Measurements from ENCODE around the gene GRM5.

Gene GRM5

GRCh38 chr11:88790182-88790581 is 275.6 kb downstream of the GRM5 start:
- Histone ChIP-seq H3K9me3 (replicated peaks in 1 of 2; ENCODE audit: control insufficient read depth in 2 of 2, insufficient read depth in 1 of 2, low read depth in 1 of 2, low read length in 2 of 2) (no peaks in the 10 kb centered on the region), H2BK120ac (ENCODE audit: low read depth, low read length) (no peak overlapping the region), H4K91ac (ENCODE audit: low read depth, low read length, poor library complexity) (no peak overlapping the region), H4K8ac (ENCODE audit: low read depth, low read length) (no peak overlapping the region), H3K23ac (ENCODE audit: low read depth, low read length, poor library complexity) (no peak overlapping the region), H3K27ac (replicated peaks; ENCODE audit: low read length) (no peak overlapping the region), H3K4me2 (ENCODE audit: insufficient read depth, low read length, poor library complexity, severe bottlenecking) (no peak overlapping the region), H2AFZ (ENCODE audit: low read length) (no peak overlapping the region), H2BK12ac (ENCODE audit: low read length) (no peak overlapping the region), H2BK5ac (ENCODE audit: low read length) (no peak overlapping the region), H2AK5ac (ENCODE audit: low read depth, low read length) (no peak overlapping the region), H3K27me3 (ENCODE audit: control insufficient read depth in 3 of 3, insufficient read depth in 3 of 3, low read depth in 1 of 3, low read length in 3 of 3) (no peaks in the 10 kb centered on the region), H3K14ac (ENCODE audit: low read length) (no peak overlapping the region), H3K4me3 (ENCODE audit: low read length in 2 of 2) (no peak overlapping the region), H3K9ac (ENCODE audit: low read depth, low read length, poor library complexity) (no peak overlapping the region), H3K4me1 (ENCODE audit: control insufficient read depth in 2 of 2, insufficient read depth in 1 of 2, low read depth in 1 of 2, low read length in 2 of 2) (peaks cover 0 to 4% of the 10 kb centered on the region in 2 donors), H3K18ac (ENCODE audit: low read length) (no peak overlapping the region), H3K36me3 (replicated peaks in 1 of 2; ENCODE audit: control insufficient read depth in 2 of 2, insufficient read depth in 2 of 2, low read length in 2 of 2) (no peaks in the 10 kb centered on the region), H3K79me1 (ENCODE audit: low read depth, low read length) (no peaks in the 10 kb centered on the region), H2BK15ac (ENCODE audit: low read length) (no peak overlapping the region), H3K4ac (ENCODE audit: low read length) (no peak overlapping the region)
- DNase-seq (ENCODE audit: low spot score) = no peak

GRCh38 chr11:88779577-88779976 is 286.2 kb downstream of the GRM5 start:
- H3K4me2 ChIP-seq (ENCODE audit: insufficient read depth, low read length, poor library complexity, severe bottlenecking) = no peak overlapping the region
- H3K18ac ChIP-seq (ENCODE audit: low read length) = no peak overlapping the region
- H3K9me3 ChIP-seq (replicated peaks in 1 of 2; ENCODE audit: control insufficient read depth in 2 of 2, insufficient read depth in 1 of 2, low read depth in 1 of 2, low read length in 2 of 2) = no peaks in the 10 kb centered on the region
- H4K91ac ChIP-seq (ENCODE audit: low read depth, low read length, poor library complexity) = no peak overlapping the region
- no peak overlapping the region for H4K8ac ChIP-seq (ENCODE audit: low read depth, low read length)
- no peak overlapping the region for H2BK120ac ChIP-seq (ENCODE audit: low read depth, low read length)
- peaks cover 0 to 1% of the 10 kb centered on the region in 2 donors for H3K4me1 ChIP-seq (ENCODE audit: control insufficient read depth in 2 of 2, insufficient read depth in 1 of 2, low read depth in 1 of 2, low read length in 2 of 2)
- no peaks in the 10 kb centered on the region for H3K36me3 ChIP-seq (replicated peaks in 1 of 2; ENCODE audit: control insufficient read depth in 2 of 2, insufficient read depth in 2 of 2, low read length in 2 of 2)
- no peaks in the 10 kb centered on the region for H3K27me3 ChIP-seq (ENCODE audit: control insufficient read depth in 3 of 3, insufficient read depth in 3 of 3, low read depth in 1 of 3, low read length in 3 of 3)
- H3K27ac ChIP-seq (replicated peaks; ENCODE audit: low read length) = no peak overlapping the region
- H2BK15ac ChIP-seq (ENCODE audit: low read length) = no peak overlapping the region
- WGBS, 2 donors (ENCODE audit: extremely low coverage in 2 of 2, insufficient read length in 2 of 2, insufficient replicate concordance in 1 of 2) = no CpG with 5 or more reads among the region's 4 CpGs
- no peak for DNase-seq (ENCODE audit: low spot score)
- no peak overlapping the region for H3K4me3 ChIP-seq (ENCODE audit: low read length in 2 of 2)
- no peak overlapping the region for H2BK5ac ChIP-seq (ENCODE audit: low read length)
- H3K79me1 ChIP-seq (ENCODE audit: low read depth, low read length) = no peaks in the 10 kb centered on the region
- no peak overlapping the region for H2AFZ ChIP-seq (ENCODE audit: low read length)
- no peak overlapping the region for H3K4ac ChIP-seq (ENCODE audit: low read length)
- H2AK5ac ChIP-seq (ENCODE audit: low read depth, low read length) = no peak overlapping the region
- no peak overlapping the region for H2BK12ac ChIP-seq (ENCODE audit: low read length)
- H3K23ac ChIP-seq (ENCODE audit: low read depth, low read length, poor library complexity) = no peak overlapping the region
- no peak overlapping the region for H3K9ac ChIP-seq (ENCODE audit: low read depth, low read length, poor library complexity)
- no peak overlapping the region for H3K14ac ChIP-seq (ENCODE audit: low read length)

GRCh38 chr11:88770475-88771079 is 295.2 kb downstream of the GRM5 start:
- Histone ChIP-seq H3K18ac (ENCODE audit: low read length) (no peak overlapping the region), H3K4ac (ENCODE audit: low read length) (no peak overlapping the region), H3K14ac (ENCODE audit: low read length) (no peak overlapping the region), H4K91ac (ENCODE audit: low read depth, low read length, poor library complexity) (no peak overlapping the region), H3K23ac (ENCODE audit: low read depth, low read length, poor library complexity) (no peak overlapping the region), H4K8ac (ENCODE audit: low read depth, low read length) (no peak overlapping the region), H2BK120ac (ENCODE audit: low read depth, low read length) (no peak overlapping the region), H2AFZ (ENCODE audit: low read length) (no peak overlapping the region), H2AK5ac (ENCODE audit: low read depth, low read length) (no peak overlapping the region), H3K36me3 (replicated peaks in 1 of 2; ENCODE audit: control insufficient read depth in 2 of 2, insufficient read depth in 2 of 2, low read length in 2 of 2) (no peaks in the 10 kb centered on the region), H3K4me3 (ENCODE audit: low read length in 2 of 2) (no peak overlapping the region), H2BK15ac (ENCODE audit: low read length) (no peak overlapping the region), H3K9me3 (replicated peaks in 1 of 2; ENCODE audit: control insufficient read depth in 2 of 2, insufficient read depth in 1 of 2, low read depth in 1 of 2, low read length in 2 of 2) (no peaks in the 10 kb centered on the region), H3K79me1 (ENCODE audit: low read depth, low read length) (no peaks in the 10 kb centered on the region), H3K4me1 (ENCODE audit: control insufficient read depth in 2 of 2, insufficient read depth in 1 of 2, low read depth in 1 of 2, low read length in 2 of 2) (no peaks in the 10 kb centered on the region), H2BK5ac (ENCODE audit: low read length) (no peak overlapping the region), H3K27ac (replicated peaks; ENCODE audit: low read length) (no peak overlapping the region), H2BK12ac (ENCODE audit: low read length) (no peak overlapping the region), H3K27me3 (ENCODE audit: control insufficient read depth in 3 of 3, insufficient read depth in 3 of 3, low read depth in 1 of 3, low read length in 3 of 3) (no peaks in the 10 kb centered on the region), H3K9ac (ENCODE audit: low read depth, low read length, poor library complexity) (no peak overlapping the region), H3K4me2 (ENCODE audit: insufficient read depth, low read length, poor library complexity, severe bottlenecking) (no peak overlapping the region)
- no peak for DNase-seq (ENCODE audit: low spot score)
- WGBS, 2 donors (ENCODE audit: extremely low coverage in 2 of 2, insufficient read length in 2 of 2, insufficient replicate concordance in 1 of 2) = no CpG with 5 or more reads among the region's 3 CpGs

- H3K4me1 ChIP-seq (ENCODE audit: control insufficient read depth in 2 of 2, insufficient read depth in 1 of 2, low read depth in 1 of 2, low read length in 2 of 2) = peaks cover 0 to 2% of the 10 kb centered on the region in 2 donors
- H2BK12ac ChIP-seq (ENCODE audit: low read length) = no peak overlapping the region
- no CpG with 5 or more reads among the region's 4 CpGs for WGBS, 2 donors (ENCODE audit: extremely low coverage in 2 of 2, insufficient read length in 2 of 2, insufficient replicate concordance in 1 of 2)
- H4K91ac ChIP-seq (ENCODE audit: low read depth, low read length, poor library complexity) = no peak overlapping the region
- no peak overlapping the region for H3K4me2 ChIP-seq (ENCODE audit: insufficient read depth, low read length, poor library complexity, severe bottlenecking)
- no peak overlapping the region for H3K18ac ChIP-seq (ENCODE audit: low read length)
- no peak overlapping the region for H2BK120ac ChIP-seq (ENCODE audit: low read depth, low read length)
- H3K79me1 ChIP-seq (ENCODE audit: low read depth, low read length) = no peaks in the 10 kb centered on the region
- no peak overlapping the region for H3K14ac ChIP-seq (ENCODE audit: low read length)
- no peak overlapping the region for H4K8ac ChIP-seq (ENCODE audit: low read depth, low read length)
- no peak overlapping the region for H3K9ac ChIP-seq (ENCODE audit: low read depth, low read length, poor library complexity)
- peaks cover 0 to 3% of the 10 kb centered on the region in 2 donors for H3K9me3 ChIP-seq (replicated peaks in 1 of 2; ENCODE audit: control insufficient read depth in 2 of 2, insufficient read depth in 1 of 2, low read depth in 1 of 2, low read length in 2 of 2)
- no peak overlapping the region for H3K4ac ChIP-seq (ENCODE audit: low read length)
- no peak overlapping the region for H3K27ac ChIP-seq (replicated peaks; ENCODE audit: low read length)
- H2BK5ac ChIP-seq (ENCODE audit: low read length) = no peak overlapping the region
- H3K4me3 ChIP-seq (ENCODE audit: low read length in 2 of 2) = no peak overlapping the region
- no peak overlapping the region for H3K23ac ChIP-seq (ENCODE audit: low read depth, low read length, poor library complexity)
- no peaks in the 10 kb centered on the region for H3K27me3 ChIP-seq (ENCODE audit: control insufficient read depth in 3 of 3, insufficient read depth in 3 of 3, low read depth in 1 of 3, low read length in 3 of 3)
- no peak overlapping the region for H2BK15ac ChIP-seq (ENCODE audit: low read length)
- no peak overlapping the region for H2AFZ ChIP-seq (ENCODE audit: low read length)
- no peak for DNase-seq (ENCODE audit: low spot score)
- H2AK5ac ChIP-seq (ENCODE audit: low read depth, low read length) = no peak overlapping the region
- no peaks in the 10 kb centered on the region for H3K36me3 ChIP-seq (replicated peaks in 1 of 2; ENCODE audit: control insufficient read depth in 2 of 2, insufficient read depth in 2 of 2, low read length in 2 of 2)
Observed at GRCh38 chr11:88744140-88744539, 321.6 kb downstream of the GRM5 start.

Data from neuronal stem cell (in vitro differentiated cells).